HL-60 (cell line): ENCODE results near the gene BBS2.

Experiments
- CTCF ChIP-seq: IDR thresholded peaks from one replicate; pipeline ENCODE4 v1.5.1; 2011; ENCODE audit warnings: low read length, control low read depth, inconsistent platforms; ENCODE audit not compliant: insufficient read depth
- SPI1 ChIP-seq: IDR thresholded peaks from 2 replicates; pipeline ENCODE4 v1.6.1; 2012; ENCODE audit warnings: low read depth, mild to moderate bottlenecking, borderline replicate concordance

GRCh38 chr16:56493126-56493525 is 26.7 kb downstream of the BBS2 start:
- TF ChIP-seq CTCF: no peak
- no peak for TF ChIP-seq SPI1
